ENCODE data around the gene TOB1. TPM values are rescaled to one million over a fixed set of nuclear protein-coding genes. Genes with fewer than 3 reads are reported as not detected.

Gene TOB1
- total and polyA plus RNA-seq, 9 of the 15 experiments (the other 6 are each of a cell fraction or from before 2014, with no cell fraction given), result 4.8 to 63.7 (median 13.2) TPM

DNA sequence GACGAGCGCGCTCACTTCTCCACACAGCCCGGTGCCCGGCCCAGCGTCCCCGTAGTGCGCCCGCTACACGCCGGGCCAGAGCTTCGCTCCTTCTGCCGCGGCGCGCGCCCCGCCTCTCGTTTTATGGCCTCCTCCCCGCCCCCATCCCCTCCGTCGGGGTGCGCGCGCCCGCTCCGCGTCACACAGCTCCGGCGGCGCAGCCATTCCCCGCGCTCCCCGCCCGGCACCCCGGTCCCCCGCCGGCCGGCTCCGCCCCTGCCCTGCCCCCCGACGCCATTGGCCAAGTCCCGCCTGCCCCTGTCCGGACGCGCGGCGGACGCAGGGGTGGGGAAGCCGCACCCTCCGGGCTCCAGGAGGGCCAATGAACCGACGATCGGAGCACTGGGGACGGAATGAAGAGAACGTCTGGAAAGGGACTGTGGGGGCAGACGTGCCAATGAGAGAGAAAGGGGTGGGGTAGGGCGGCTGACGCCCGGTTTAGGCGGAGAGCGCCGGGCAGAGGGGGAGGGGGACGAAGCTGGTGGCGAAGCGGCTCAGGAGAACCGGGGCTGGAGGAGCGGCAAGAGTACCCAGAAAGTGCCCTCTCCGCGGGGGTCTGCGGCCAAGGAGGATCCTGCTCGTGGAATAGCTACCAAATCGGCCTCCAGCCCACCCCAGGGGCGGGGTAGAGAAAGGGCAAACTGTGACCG is at the start of gene TOB1 (continued):
- TF ChIP-seq NFYB (IDR thresholded peaks at IDR 0.05; ENCODE audit: extremely low read depth, insufficient read length) (no peak), MAFF (IDR thresholded peaks at IDR 0.05; ENCODE audit: low read length) (no peak), ZNF121 (CRISPR knock-in tag; conservative IDR thresholded peaks at IDR 0.05) (no peak), KLF6 (CRISPR knock-in tag; IDR thresholded peaks at IDR 0.05; ENCODE audit: borderline replicate concordance) (peak; percentile 62; the same call in 1 of the 2 replicates), CBX1 (IDR thresholded peaks at IDR 0.05; ENCODE audit: low read depth) (peak; percentile 96), ZNF324 (CRISPR knock-in tag; IDR thresholded peaks at IDR 0.05) (no peak), KHSRP (IDR thresholded peaks at IDR 0.05) (no peak), IRF2 (CRISPR knock-in tag; IDR thresholded peaks at IDR 0.05) (no peak), CSDE1 (IDR thresholded peaks at IDR 0.05) (peak in 1 of 2 experiments; percentile 71; a peak in 1 of 4 replicates), HNRNPL (IDR thresholded peaks at IDR 0.05; ENCODE audit: low read depth, low read length) (peak; percentile 94), RBM14 (IDR thresholded peaks at IDR 0.05; ENCODE audit: borderline replicate concordance, insufficient read depth, low read depth, low read length) (no peak), ZNF12 (CRISPR knock-in tag; IDR thresholded peaks at IDR 0.05) (0 out of 2 replicates have a peak, but pooled peaks have one; percentile 21), ZNF165 (CRISPR knock-in tag; IDR thresholded peaks at IDR 0.05; ENCODE audit: borderline replicate concordance) (no peak), JUN (IDR thresholded peaks at IDR 0.05; ENCODE audit: borderline replicate concordance, low read depth, low read length) (no peak), JUN (CRISPR knock-in tag; IDR thresholded peaks at IDR 0.05; ENCODE audit: borderline replicate concordance) (0 out of 2 replicates have a peak, but pooled peaks have one; percentile 37), ZBTB8A (IDR thresholded peaks at IDR 0.05; ENCODE audit: partially characterized antibody) (no peak), NEUROD1 (IDR thresholded peaks at IDR 0.05; ENCODE audit: borderline replicate concordance, low read depth, low read length, partially characterized antibody) (no peak), YY1 (IDR thresholded peaks at IDR 0.05; ENCODE audit: borderline replicate concordance in 1 of 3, control insufficient read depth in 1 of 3, extremely low read depth in 1 of 3, insufficient read depth in 3 of 3, insufficient read length in 1 of 3, insufficient replicate concordance in 2 of 3, low read depth in 1 of 3, low read length in 2 of 3) (peak in 2 of 3 experiments; percentile 83 to 84)
- TF ChIP-seq, protein P1, sequence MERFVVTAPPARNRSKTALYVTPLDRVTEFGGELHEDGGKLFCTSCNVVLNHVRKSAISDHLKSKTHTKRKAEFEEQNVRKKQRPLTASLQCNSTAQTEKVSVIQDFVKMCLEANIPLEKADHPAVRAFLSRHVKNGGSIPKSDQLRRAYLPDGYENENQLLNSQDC (CRISPR knock-in tag; IDR thresholded peaks at IDR 0.05), result peak; percentile 73; the same call in 1 of the 2 replicates
- TF ChIP-seq, protein P2, sequence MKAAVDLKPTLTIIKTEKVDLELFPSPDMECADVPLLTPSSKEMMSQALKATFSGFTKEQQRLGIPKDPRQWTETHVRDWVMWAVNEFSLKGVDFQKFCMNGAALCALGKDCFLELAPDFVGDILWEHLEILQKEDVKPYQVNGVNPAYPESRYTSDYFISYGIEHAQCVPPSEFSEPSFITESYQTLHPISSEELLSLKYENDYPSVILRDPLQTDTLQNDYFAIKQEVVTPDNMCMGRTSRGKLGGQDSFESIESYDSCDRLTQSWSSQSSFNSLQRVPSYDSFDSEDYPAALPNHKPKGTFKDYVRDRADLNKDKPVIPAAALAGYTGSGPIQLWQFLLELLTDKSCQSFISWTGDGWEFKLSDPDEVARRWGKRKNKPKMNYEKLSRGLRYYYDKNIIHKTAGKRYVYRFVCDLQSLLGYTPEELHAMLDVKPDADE (conservative IDR thresholded peaks at IDR 0.05; ENCODE audit: control insufficient read depth, low read depth, low read length), result peak; percentile 91
- TF ChIP-seq, protein P3, sequence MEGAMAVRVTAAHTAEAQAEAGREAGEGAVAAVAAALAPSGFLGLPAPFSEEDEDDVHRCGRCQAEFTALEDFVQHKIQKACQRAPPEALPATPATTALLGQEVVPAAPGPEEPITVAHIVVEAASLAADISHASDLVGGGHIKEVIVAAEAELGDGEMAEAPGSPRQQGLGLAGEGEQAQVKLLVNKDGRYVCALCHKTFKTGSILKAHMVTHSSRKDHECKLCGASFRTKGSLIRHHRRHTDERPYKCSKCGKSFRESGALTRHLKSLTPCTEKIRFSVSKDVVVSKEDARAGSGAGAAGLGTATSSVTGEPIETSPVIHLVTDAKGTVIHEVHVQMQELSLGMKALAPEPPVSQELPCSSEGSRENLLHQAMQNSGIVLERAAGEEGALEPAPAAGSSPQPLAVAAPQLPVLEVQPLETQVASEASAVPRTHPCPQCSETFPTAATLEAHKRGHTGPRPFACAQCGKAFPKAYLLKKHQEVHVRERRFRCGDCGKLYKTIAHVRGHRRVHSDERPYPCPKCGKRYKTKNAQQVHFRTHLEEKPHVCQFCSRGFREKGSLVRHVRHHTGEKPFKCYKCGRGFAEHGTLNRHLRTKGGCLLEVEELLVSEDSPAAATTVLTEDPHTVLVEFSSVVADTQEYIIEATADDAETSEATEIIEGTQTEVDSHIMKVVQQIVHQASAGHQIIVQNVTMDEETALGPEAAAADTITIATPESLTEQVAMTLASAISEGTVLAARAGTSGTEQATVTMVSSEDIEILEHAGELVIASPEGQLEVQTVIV (CRISPR knock-in tag; IDR thresholded peaks at IDR 0.05; ENCODE audit: borderline replicate concordance), result no peak
- TF ChIP-seq, protein P4, sequence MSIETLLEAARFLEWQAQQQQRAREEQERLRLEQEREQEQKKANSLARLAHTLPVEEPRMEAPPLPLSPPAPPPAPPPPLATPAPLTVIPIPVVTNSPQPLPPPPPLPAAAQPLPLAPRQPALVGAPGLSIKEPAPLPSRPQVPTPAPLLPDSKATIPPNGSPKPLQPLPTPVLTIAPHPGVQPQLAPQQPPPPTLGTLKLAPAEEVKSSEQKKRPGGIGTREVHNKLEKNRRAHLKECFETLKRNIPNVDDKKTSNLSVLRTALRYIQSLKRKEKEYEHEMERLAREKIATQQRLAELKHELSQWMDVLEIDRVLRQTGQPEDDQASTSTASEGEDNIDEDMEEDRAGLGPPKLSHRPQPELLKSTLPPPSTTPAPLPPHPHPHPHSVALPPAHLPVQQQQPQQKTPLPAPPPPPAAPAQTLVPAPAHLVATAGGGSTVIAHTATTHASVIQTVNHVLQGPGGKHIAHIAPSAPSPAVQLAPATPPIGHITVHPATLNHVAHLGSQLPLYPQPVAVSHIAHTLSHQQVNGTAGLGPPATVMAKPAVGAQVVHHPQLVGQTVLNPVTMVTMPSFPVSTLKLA (conservative IDR thresholded peaks at IDR 0.05), result peak in 1 of 2 experiments; percentile 62; a peak in 2 of 4 replicates

Measured in K562 (cell line).